ENCODE data around the gene CHRM4.
"Not testable (repeated sequence)": the region's sequence is repeated elsewhere in the genome, so short reads cannot be mapped to it uniquely, and the experiment has no call there.

The CHRM4 gene

GRCh38 chr11:46374815-46375214, 16.8 kb downstream of the CHRM4 start:
- no peaks in the 10 kb centered on the region for H3K27me3 ChIP-seq (ENCODE audit: insufficient read depth, poor library complexity, severe bottlenecking)
- no peak overlapping the region for H3K4me3 ChIP-seq (replicated peaks; ENCODE audit: insufficient read depth, low read length)
- H3K27ac ChIP-seq (replicated peaks), result no peak overlapping the region
- TF ChIP-seq REST (IDR thresholded peaks at IDR 0.05; ENCODE audit: insufficient replicate concordance, low read depth) (no peak), POLR2AphosphoS5 (IDR thresholded peaks at IDR 0.05; ENCODE audit: low read depth) (no peak)
- DNase-seq (ENCODE audit: low read depth in 1 of 2, low spot score in 1 of 2), result no peak

- TF ChIP-seq SPI1 (IDR thresholded peaks at IDR 0.05; ENCODE audit: borderline replicate concordance, low read depth), result no peak
- no peak for TF ChIP-seq REST (IDR thresholded peaks at IDR 0.05; ENCODE audit: insufficient replicate concordance, low read depth)
- TF ChIP-seq POLR2AphosphoS5 (IDR thresholded peaks at IDR 0.05; ENCODE audit: low read depth), result no peak
- TF ChIP-seq CTCF (IDR thresholded peaks at IDR 0.05; ENCODE audit: insufficient read depth, low read length), result no peak
- TF ChIP-seq GABPA (IDR thresholded peaks at IDR 0.05; ENCODE audit: low read depth), result no peak
- Histone ChIP-seq H3K27me3 (ENCODE audit: insufficient read depth, poor library complexity, severe bottlenecking) (no peaks in the 10 kb centered on the region), H3K27ac (replicated peaks) (no peak overlapping the region), H3K4me3 (replicated peaks; ENCODE audit: insufficient read depth, low read length) (no peak overlapping the region)
- DNase-seq (ENCODE audit: low read depth in 1 of 2, low spot score in 1 of 2), result no peak
These were observed 17.5 kb downstream of the CHRM4 start for GRCh38 chr11:46373787-46374740.

- DNase-seq (ENCODE audit: low read depth in 1 of 2, low spot score in 1 of 2); H3K27me3 ChIP-seq (ENCODE audit: insufficient read depth, poor library complexity, severe bottlenecking); H3K4me3 ChIP-seq (replicated peaks; ENCODE audit: insufficient read depth, low read length); H3K27ac ChIP-seq (replicated peaks): not testable (repeated sequence)
These were observed 19.1 kb downstream of the CHRM4 start for GRCh38 chr11:46372501-46372900.

GRCh38 chr11:46372086-46372485, 19.5 kb downstream of the CHRM4 start:
- no peaks in the 10 kb centered on the region for H3K27me3 ChIP-seq (ENCODE audit: insufficient read depth, poor library complexity, severe bottlenecking)
- no peak overlapping the region for H3K27ac ChIP-seq (replicated peaks)
- DNase-seq (ENCODE audit: low read depth in 1 of 2, low spot score in 1 of 2), result no peak
- TF ChIP-seq GABPA (IDR thresholded peaks at IDR 0.05; ENCODE audit: low read depth) (no peak), POLR2AphosphoS5 (IDR thresholded peaks at IDR 0.05; ENCODE audit: low read depth) (no peak), REST (IDR thresholded peaks at IDR 0.05; ENCODE audit: insufficient replicate concordance, low read depth) (no peak), CTCF (IDR thresholded peaks at IDR 0.05; ENCODE audit: insufficient read depth, low read length) (no peak)
- H3K4me3 ChIP-seq (replicated peaks; ENCODE audit: insufficient read depth, low read length), result no peak overlapping the region

GRCh38 chr11:46371262-46371661, 20.3 kb downstream of the CHRM4 start:
- not testable (repeated sequence) for H3K4me3 ChIP-seq (replicated peaks; ENCODE audit: insufficient read depth, low read length); H3K27ac ChIP-seq (replicated peaks); H3K27me3 ChIP-seq (ENCODE audit: insufficient read depth, poor library complexity, severe bottlenecking); DNase-seq (ENCODE audit: low read depth in 1 of 2, low spot score in 1 of 2)
